ENCODE measurements around the gene DCDC1. TPM values are rescaled to one million over a fixed set of nuclear protein-coding genes. Genes with fewer than 3 reads are reported as not detected.
A peak's percentile ranks its signal among the peaks of the same experiment; 100 is the strongest.

Gene DCDC1
- total RNA-seq, 4 donors from 2014 or later = not detected

- Histone ChIP-seq H3K4me1 (no peaks in the 10 kb centered on the region), H3K4me3 (no peak overlapping the region), H3K27ac (no peak overlapping the region), H3K36me3 (no peaks in the 10 kb centered on the region), H3K9me3 (no peaks in the 10 kb centered on the region), H3K27me3 (peaks cover 0 to 17% (median 0%) of the 10 kb centered on the region in 4 donors)
- DNase-seq = no peak
- WGBS, 2 donors = 67 to 74% methylated on average over 4 of the region's 4 CpGs
- TF ChIP-seq POLR2A (IDR thresholded peaks at IDR 0.05) (no peak), CTCF (IDR thresholded peaks at IDR 0.05) (no peak)
- intact Hi-C loops (cut with DNase I) = loop anchor here (5.0 kb wide), 1 partner anchor 569 kb away; no protein-coding TSS in a partner anchor
Measured at GRCh38 chr11:30916764-30917163, 452.8 kb downstream of the DCDC1 start.

GRCh38 chr11:30914143-30914762, 455.3 kb downstream of the DCDC1 start:
- intact Hi-C loops (cut with DNase I) = no loop called here
- Histone ChIP-seq H3K27me3 (peaks cover 0 to 15% (median 0%) of the 10 kb centered on the region in 4 donors), H3K9me3 (no peaks in the 10 kb centered on the region), H3K4me3 (no peak overlapping the region), H3K4me1 (no peaks in the 10 kb centered on the region), H3K27ac (no peak overlapping the region), H3K36me3 (no peaks in the 10 kb centered on the region)
- DNase-seq = no peak
- 13 to 14% methylated on average over 8 of the region's 8 CpGs for WGBS, 2 donors
- TF ChIP-seq POLR2A (IDR thresholded peaks at IDR 0.05) (no peak), CTCF (IDR thresholded peaks at IDR 0.05) (peak in 4 of 6 experiments; percentile 30 to 65 (median 45))

- intact Hi-C loops (cut with DNase I) = no loop called here
Measured at GRCh38 chr11:30911247-30911646, 458.3 kb downstream of the DCDC1 start.

GRCh38 chr11:30908857-30909256, 460.7 kb downstream of the DCDC1 start:
- Histone ChIP-seq H3K9me3 (no peaks in the 10 kb centered on the region), H3K36me3 (no peaks in the 10 kb centered on the region), H3K27me3 (no peaks in the 10 kb centered on the region), H3K4me1 (no peaks in the 10 kb centered on the region), H3K4me3 (no peak overlapping the region), H3K27ac (no peak overlapping the region)
- DNase-seq = no peak
- intact Hi-C loops (cut with DNase I) = no loop called here
- TF ChIP-seq CTCF (IDR thresholded peaks at IDR 0.05) (no peak), POLR2A (IDR thresholded peaks at IDR 0.05) (no peak)
- 65 to 73% methylated on average over 1 of the region's 1 CpG for WGBS, 2 donors

More at GRCh38 chr11:30911247-30911646, 458.3 kb downstream of the DCDC1 start:
- H3K4me1 ChIP-seq = no peaks in the 10 kb centered on the region
- TF ChIP-seq CTCF (IDR thresholded peaks at IDR 0.05) (no peak), POLR2A (IDR thresholded peaks at IDR 0.05) (no peak)
- H3K36me3 ChIP-seq = no peaks in the 10 kb centered on the region
- no peak overlapping the region for H3K4me3 ChIP-seq
- peaks cover 0 to 9% (median 0%) of the 10 kb centered on the region in 4 donors for H3K27me3 ChIP-seq
- H3K27ac ChIP-seq = no peak overlapping the region
- H3K9me3 ChIP-seq = no peaks in the 10 kb centered on the region
- DNase-seq = no peak

GRCh38 chr11:30908272-30908671, 461.3 kb downstream of the DCDC1 start:
- intact Hi-C loops (cut with DNase I) = no loop called here
- H3K9me3 ChIP-seq = no peaks in the 10 kb centered on the region
- DNase-seq = no peak
- no peak for TF ChIP-seq CTCF (IDR thresholded peaks at IDR 0.05)
- TF ChIP-seq POLR2A (IDR thresholded peaks at IDR 0.05) = no peak
- H3K27me3 ChIP-seq = no peaks in the 10 kb centered on the region
- no peak overlapping the region for H3K4me3 ChIP-seq
- 71 to 73% methylated on average over 2 of the region's 2 CpGs for WGBS, 2 donors
- H3K27ac ChIP-seq = no peak overlapping the region
- H3K36me3 ChIP-seq = no peaks in the 10 kb centered on the region
- no peaks in the 10 kb centered on the region for H3K4me1 ChIP-seq
